HG03159 (cell line): ENCODE measurements around the gene WDTC1.
"Not testable (repeated sequence)": the region's sequence is repeated elsewhere in the genome, so short reads cannot be mapped to it uniquely, and the experiment has no call there.

Experiments
- ATAC-seq: cut with Tn5 transposase; IDR thresholded peaks from one replicate; pipeline ENCODE4 v1.9.1; 2021; ENCODE audit warnings: mild to moderate bottlenecking, moderate library complexity; ENCODE audit not compliant: unreplicated experiment

Gene WDTC1, protein sequence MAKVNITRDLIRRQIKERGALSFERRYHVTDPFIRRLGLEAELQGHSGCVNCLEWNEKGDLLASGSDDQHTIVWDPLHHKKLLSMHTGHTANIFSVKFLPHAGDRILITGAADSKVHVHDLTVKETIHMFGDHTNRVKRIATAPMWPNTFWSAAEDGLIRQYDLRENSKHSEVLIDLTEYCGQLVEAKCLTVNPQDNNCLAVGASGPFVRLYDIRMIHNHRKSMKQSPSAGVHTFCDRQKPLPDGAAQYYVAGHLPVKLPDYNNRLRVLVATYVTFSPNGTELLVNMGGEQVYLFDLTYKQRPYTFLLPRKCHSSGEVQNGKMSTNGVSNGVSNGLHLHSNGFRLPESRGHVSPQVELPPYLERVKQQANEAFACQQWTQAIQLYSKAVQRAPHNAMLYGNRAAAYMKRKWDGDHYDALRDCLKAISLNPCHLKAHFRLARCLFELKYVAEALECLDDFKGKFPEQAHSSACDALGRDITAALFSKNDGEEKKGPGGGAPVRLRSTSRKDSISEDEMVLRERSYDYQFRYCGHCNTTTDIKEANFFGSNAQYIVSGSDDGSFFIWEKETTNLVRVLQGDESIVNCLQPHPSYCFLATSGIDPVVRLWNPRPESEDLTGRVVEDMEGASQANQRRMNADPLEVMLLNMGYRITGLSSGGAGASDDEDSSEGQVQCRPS

DNA sequence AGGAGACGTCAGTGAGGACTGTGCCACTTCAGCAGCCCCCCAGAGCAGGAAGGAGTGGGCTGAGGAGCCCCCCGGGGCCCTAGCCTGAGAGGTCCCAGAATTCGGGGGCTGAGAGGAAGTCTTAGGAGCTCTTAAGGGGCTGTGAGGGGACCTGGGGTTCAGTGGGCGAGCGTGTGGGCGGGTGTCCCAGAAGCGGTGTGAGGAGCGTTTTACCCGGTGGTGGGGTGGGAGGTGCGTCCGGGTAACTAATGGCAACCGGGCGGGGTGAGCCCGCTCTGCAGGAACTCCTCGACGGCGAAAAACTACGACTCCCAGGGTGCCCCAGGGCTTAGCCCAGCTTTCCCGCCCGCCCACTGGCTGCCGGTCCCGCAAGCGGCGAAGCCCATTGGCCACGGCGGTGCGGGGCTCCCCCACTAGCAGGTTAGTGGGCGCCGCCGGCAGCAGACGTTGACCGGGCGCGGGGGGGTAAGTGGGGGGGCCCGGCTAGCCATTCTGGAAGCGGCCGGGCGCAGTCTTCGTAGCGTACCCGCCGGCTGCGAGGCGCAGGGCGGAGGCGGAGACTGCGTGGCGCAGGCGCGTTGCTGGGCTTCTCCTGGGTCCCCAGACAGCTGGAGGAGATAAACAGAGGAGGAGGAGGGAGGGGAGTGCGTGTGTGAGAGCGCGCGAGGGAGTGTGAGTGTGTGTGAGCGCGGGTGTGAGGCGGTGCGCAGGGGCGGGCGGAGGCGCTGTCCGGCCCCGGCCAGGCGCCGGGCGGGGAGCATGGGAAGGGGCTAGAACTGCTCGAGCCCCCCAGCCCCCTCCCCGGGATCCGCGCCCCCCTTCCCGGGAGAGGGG is at the start of gene WDTC1:
Gene WDTC1, plus strand, starts transcription at position 584 of the 834 bp plus-strand sequence. CDS start 26,423 bp downstream, outside the sequence.
- ATAC-seq, result peak; percentile 89

DNA sequence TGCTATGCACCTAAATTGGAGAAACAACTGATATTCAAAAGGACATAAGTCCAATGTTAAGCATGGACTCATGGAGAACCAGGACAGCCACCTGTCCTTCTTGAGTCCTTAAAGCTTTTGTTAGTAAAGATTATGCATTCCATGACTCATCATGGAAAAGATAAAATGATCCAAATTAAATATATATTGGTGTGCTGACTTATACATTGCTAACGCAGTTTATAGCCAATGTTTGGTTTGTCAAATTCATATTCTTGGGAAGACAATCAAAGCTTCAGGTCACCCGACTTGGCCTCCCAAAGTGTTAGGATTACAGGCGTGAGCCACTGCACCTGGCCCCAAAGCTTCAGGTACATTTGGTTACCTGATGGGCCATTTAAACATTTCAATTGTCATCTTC is 49.8 kb upstream of the WDTC1 start:
- not testable (repeated sequence) for ATAC-seq

DNA sequence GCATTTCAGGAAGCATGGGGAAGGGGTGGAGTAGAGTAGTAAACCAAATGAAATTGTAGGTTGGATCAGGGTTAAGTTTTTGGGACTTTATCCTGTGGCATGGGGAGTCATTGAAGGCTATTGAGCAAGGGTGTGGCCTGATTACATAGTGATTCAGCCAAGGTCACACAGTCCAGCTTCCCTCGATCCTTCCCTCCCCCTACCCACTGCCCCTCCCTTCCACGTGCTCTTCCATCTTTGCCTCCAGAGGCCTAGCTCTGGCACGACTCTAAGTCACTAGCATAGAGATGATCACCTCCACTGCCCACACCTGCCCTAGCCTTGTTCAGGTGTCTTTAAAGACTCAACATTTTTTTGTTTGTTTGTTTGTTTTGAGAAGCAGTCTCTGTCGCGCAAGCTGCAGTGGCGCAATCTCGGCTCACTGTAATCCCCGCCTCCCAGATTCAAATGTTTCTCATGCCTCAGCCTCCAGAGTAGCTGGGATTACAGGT is 42.3 kb upstream of the WDTC1 start:
- no peak for ATAC-seq

DNA sequence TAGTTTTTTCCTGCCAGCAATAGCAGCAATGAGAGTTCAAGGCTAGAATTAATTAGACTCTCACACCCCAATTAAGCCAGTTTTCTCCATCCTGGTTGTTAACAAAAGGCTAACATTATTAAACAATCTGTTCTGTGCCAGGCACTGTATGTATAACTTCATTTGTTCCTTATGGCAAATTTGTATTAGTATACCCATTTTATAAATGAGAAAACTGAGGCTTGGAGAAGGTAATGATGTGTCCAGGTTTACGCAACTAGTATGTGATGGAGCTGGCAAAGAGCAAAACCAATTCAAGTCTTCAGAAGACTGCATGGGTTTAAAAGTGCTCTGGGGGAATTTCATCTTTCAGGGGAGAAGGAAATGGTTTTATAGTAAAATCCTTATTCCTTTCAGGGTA is 41.2 kb upstream of the WDTC1 start:
- ATAC-seq, result no peak

DNA sequence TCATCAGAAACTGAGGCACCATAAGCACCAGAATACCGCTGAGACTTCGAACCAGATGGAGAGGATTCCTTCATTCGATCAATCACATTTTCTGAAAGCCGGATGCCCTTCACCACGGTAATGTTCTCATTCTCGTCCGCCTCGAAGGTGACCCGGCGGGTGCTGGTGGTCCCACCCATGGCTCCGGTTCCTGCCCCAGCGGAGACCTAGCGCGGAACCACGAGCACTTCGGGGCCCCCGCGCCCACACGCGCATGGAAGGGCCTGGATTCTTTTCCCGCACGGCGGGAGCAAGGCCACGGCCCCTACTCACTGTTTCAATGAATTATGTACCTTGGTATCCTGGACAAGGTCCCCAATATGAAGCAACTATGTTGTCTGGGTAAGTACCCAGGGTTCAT is 33.1 kb upstream of the WDTC1 start:
- no peak for ATAC-seq

DNA sequence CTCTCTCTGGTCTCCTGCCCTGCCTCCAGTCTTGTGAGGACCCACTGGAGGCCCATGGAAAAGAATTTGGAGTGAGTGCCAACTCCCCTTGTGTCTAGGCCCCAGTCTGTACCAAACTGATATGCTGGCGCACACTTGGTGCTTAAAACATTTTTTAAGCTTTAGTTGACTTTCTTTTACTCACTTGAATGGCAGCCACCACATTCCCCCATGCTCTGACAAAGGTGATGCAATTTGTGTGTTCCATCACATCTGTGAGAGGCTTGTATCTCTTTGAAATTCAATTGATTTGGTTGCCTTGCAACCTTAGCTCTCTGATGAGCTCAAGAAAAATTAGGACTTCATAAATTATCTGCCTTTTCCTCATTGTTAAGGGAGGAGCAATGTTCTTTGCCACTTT is 30.5 kb upstream of the WDTC1 start:
- no peak for ATAC-seq

DNA sequence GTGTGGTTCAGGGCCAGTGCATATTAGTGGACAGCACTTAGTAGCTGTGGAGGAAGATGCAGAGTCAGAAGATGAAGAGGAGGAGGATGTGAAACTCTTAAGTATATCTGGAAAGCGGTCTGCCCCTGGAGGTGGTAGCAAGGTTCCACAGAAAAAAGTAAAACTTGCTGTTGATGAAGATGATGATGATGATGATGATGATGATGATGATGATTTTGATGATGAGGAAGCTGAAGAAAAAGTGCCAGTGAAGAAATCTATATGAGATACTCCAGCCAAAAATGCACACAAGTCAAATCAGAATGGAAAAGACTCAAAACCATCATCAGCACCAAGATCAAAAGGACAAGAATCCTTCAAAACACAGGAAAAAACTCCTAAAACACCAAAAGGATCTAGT is 27.2 kb upstream of the WDTC1 start:
- not testable (repeated sequence) for ATAC-seq

DNA sequence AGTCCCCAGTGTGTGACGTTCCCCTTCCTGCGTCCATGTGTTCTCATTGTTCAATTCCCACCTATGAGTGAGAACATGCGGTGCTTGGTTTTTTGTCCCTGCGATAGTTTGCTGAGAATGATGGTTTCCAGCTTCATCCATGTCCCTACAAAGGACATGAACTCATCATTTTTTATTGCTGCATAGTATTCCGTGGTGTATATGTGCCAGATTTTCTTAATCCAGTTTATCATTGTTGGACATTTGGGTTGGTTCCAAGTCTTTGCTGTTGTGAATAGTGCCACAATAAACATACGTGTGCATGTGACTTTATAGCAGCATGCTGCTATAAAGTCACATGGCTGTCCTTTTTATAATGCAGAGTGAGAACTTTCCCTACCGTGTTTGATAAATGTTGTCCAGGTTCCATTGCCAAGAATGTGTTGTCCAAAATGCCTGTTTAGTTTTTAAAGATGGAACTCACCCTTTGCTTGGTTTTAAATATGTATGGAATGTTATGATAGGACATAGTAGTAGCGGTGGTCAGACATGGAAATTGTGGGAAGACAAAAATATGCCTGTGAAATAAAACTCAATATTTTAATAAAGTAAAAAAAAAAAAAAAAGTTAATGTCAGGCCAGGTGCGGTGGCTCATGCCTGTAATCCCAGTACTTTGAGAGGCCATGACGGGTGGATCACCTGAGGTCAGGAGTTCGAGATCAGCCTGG is 26.1 kb upstream of the WDTC1 start:
- not testable (repeated sequence) for ATAC-seq

DNA sequence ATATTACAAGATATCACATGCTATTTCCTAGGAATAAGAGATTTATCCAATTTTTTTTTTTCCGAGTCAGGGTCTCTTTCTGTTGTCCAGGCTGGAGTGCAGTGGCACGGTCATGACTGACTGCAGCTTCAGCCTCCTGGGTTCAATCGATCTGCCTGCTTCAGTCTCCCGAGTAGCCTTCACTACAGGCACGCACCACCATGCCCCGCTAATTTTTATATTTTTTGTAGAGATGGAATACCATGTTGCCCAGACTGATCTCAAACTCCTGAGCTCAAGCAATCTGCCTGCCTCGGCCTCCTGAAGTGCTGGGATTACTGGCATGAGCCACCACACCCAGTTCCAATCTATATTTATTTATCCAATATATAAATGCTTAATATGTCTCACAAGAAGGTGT is 18.0 kb upstream of the WDTC1 start:
- ATAC-seq, result no peak

DNA sequence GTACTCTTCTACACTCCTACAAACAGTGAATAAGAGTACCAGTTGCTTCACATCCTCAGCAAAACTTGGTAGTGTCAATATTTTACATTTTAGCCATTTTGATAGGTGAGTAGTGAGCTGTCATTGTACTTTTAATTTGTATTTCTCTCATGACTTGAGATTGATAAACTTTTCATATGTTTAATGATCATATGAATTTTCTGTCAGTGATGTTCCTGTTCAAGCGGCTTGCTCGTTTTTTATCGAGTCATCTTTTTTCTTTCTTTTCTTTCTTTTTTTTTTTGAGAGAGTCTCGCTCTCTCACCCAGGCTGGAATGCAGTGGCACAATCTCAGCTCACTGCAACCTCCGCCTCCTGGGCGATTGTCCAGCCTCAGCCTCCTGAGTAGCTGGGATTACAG is 17.0 kb upstream of the WDTC1 start:
- ATAC-seq, result no peak

DNA sequence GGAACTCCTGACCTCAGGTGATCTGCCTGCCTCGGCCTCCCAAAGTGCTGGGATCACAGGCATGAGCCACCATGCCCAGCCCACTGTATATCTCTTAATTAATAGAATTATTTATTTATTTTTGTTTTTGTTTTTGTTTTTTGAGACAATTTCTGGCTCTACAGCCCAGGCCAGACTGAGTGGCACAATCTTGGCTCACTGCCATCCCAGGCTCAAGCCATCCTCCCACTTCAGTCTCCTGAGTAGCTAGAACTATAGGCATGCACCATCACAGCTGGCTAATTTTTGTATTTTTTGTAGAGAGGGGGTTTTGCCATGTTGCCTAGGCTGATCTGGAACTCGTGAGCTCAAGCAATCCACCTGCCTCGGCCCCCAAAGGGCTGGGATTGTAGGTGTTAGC is 15.7 kb upstream of the WDTC1 start:
- ATAC-seq, result no peak

DNA sequence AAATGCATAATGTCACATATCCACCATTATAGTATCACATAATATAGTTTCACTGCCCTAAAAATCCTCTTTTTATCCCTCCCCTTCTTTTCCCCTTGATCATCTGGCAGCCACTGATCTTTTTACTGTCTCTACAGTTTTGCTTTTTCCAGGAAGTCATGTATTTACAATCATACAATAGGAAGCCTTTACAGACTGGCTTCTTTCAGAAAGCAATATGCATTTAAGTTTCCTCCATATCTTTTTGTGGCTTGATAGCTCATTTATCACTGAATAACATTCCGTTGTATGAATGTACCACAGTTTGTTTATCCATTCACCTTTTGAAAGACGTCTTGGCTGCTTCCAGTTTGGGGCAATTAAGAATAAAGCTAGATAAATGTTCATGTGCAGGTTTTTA is 14.3 kb upstream of the WDTC1 start:
- no peak for ATAC-seq

DNA sequence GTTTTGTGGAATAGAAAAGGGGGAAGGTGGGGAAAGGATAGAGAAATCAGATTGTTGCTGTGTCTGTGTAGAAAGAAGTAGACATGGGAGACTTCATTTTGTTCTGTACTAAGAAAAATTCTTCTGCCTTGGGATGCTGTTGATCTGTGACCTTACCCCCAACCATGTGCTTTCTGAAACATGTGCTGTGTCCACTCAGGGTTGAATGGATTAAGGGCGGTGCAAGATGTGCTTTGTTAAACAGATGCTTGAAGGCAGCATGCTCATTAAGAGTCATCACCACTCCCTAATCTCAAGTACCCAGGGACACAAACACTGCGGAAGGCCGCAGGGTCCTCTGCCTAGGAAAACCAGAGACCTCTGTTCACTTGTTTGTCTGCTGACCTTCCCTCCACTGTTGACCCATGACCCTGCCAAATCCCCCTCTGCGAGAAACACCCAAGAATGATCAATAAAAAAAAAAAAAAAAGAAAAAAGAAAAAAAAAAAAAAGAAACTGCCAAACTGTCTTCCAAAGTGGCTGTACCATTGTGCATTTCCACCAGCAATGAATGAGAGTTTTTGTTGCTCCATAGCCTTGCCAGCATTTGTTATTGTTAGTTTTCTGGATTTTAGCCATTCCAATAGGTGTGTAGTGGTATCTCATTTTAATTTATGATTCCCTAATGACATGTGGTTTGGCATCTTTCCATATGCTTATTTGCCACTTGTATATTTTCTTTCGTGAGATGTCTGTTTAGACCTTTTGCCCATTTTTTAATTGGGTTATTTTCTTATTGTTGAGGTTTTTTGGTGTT is 13.5 kb upstream of the WDTC1 start:
- not testable (repeated sequence) for ATAC-seq

DNA sequence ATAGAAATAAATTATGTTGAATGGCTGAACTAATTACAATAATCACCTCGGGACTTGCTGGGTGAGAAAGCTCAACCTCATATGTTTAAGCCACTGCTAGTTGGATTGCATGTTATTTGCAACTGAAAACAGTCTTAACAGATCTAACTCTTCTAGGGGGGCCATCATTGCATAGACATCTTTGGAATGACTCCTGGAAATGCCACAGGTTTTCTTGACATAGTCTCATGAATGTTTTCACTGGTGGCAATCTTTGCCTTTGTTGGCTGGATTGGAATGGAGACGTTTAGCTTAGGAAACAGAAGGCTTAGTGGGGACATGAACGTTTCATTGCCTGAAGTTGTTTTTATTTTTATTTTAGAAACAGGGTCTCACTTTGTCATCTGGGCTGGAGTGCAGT is 8.8 kb upstream of the WDTC1 start:
- no peak for ATAC-seq

DNA sequence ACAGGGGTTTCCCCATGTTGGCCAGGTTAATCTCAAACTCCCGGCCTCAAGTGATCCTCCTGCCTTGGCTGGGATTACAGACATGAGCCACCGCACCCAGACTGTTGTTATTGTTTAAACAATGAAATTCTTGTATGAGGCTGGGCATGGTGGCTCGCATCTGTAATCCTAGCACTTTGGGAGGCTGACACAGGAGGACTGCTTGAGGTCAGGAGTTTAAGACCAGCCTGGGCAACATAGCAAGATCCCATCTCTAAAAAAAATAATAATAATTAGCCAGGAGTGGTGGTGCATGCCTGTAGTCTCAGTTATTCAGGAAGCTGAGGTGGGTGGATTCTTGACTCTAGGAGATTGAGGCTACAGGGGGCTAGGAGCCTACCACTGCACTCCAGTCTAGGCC is 6.7 kb upstream of the WDTC1 start:
- no peak for ATAC-seq

DNA sequence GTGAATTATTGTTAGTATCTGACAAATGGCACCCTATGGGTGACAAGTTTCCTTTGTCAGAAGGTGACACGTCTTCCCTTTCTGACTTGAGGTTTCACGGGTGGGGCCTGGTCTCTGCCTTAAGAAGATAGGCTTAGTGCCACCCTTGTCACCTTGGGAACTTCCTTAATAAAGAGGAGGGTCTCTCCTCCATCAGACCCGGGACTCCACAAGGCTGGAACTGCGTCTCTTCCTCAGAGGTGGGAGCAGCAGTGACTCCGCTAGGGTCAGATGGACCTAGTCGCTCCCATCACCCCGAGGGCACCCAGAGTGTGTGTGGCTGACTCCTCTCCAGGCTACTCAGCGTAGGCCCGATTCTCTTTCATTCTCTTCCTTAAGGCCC is 774 bp upstream of the WDTC1 start:
- peak; percentile 3 for ATAC-seq

DNA sequence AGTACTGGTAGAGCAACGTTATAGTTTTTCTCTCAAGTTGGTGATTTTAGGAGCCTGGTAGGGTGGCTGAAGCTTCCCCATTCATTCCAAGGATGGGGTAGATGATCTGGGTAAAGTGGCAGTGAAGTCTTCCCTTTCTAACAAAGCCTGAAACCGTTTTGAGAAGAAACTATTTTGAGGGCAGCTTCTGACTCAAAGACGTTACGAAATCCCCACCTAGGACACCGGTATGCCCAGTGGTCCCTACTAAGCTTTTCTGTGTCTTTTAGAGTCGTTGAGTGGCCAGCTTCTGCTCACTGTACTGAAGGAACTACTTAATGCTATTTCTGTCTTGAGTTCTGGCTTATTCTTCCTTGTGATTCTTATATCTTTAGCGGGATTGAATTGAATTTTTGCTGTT is 1.4 kb downstream of the WDTC1 start:
- no peak for ATAC-seq

DNA sequence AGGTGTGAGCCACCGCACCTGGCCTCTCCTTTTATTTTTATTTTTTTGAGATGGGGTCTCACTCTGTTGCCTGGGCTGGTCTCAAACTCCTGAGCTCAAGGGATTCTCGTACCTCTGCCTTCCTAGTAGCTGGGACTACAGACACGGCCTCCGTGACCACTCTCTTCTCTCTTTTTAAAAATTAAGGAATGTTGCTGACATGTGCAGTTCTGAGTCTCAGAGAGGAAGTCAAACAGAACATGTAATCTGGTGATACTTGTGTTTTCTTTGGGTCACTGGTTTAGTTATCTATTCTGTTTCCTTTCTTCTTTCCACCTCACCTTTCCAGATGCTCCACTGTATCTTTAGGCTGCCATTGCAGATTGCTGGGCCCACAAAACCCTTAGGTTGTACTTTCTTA is 2.7 kb downstream of the WDTC1 start:
- no peak for ATAC-seq

DNA sequence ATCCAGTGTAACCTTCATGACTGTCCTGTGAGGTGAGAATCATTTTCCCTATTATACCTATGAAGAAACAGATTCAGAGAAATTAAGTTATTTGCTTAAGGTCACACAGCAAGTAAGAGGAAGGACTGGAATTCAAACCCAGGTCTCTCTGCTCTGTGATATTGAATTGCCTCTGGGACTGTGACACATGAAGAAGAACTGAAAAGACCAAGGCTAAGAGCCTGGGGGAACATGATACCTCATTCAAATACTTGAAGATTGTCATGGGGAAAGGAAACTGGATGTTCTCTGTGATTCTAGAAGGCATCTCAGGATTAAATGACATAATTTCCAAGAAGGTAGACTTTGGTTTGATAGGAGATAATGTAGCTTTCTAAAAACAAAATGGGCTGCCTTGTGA is 3.6 kb downstream of the WDTC1 start:
- no peak for ATAC-seq

DNA sequence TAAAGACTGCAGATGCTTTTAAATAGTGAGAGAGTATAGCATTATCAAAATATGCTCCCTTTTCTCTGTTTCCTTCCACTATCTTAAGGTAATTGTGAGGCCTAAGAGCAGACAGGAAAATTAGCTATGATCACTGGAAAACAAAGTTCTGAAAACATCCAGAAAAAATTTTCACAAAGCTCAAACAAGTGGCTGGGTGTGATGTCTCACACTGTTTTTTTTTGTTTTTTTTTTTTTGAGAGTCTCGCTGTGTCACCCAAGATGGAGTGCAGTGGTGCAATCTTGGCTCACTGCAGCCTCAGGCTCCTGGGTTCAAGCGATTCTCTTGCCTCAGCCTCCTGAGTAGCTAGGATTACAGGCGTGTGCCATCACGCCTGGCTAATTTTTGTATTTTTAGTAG is 7.2 kb downstream of the WDTC1 start:
- ATAC-seq, result no peak
